ENCODE results near the gene SULT1C2. TPM values are rescaled to one million over a fixed set of nuclear protein-coding genes. Genes with fewer than 3 reads are reported as not detected.

The SULT1C2 gene
- total and polyA plus RNA-seq, 2 of the 4 experiments (the other 2 are of a cell fraction) = 0.09 TPM; not detected in 1

- no peak for DNase-seq
- WGBS, 2 experiments (ENCODE audit: extremely low coverage in 2 of 2, insufficient read length in 1 of 2) = 40% methylated on average over 1 of the region's 3 CpGs; no CpG with 5 or more reads in 1 of the 2 experiments
Observed at GRCh38 chr2:108330979-108331378, 42.3 kb downstream of the SULT1C2 start.

More at GRCh38 chr2:108330979-108331378, 42.3 kb downstream of the SULT1C2 start:
- Histone ChIP-seq H3K14ac (replicated peaks; ENCODE audit: low read depth, low read length) (no peak overlapping the region), H2AFZ (replicated peaks; ENCODE audit: low read length, poor library complexity) (peak overlapping the region; percentile 48), H2BK120ac (ENCODE audit: low read depth, low read length) (no peak overlapping the region), H4K20me1 (ENCODE audit: insufficient read depth, low read length) (no peaks in the 10 kb centered on the region), H3K4me2 (ENCODE audit: low read depth, low read length) (no peak overlapping the region), H3K27ac (ENCODE audit: insufficient read depth, low read length) (no peak overlapping the region), H3K36me3 (ENCODE audit: control insufficient read depth, insufficient read depth, low read length) (no peaks in the 10 kb centered on the region), H3K79me1 (ENCODE audit: low read depth in 1 of 2, low read length in 2 of 2) (no peaks in the 10 kb centered on the region), H3K56ac (ENCODE audit: extremely low read depth, insufficient read depth, low read length) (no peak overlapping the region), H3K4ac (ENCODE audit: low read depth, low read length) (no peak overlapping the region), H4K8ac (ENCODE audit: low read depth in 2 of 2, low read length in 2 of 2) (no peak overlapping the region), H3K18ac (ENCODE audit: low read depth, low read length) (no peak overlapping the region), H2BK5ac (ENCODE audit: low read depth, low read length, poor library complexity, severe bottlenecking) (no peak overlapping the region), H4K5ac (ENCODE audit: low read depth, low read length) (no peak overlapping the region), H3K4me1 (ENCODE audit: control insufficient read depth, insufficient read depth, low read length) (no peaks in the 10 kb centered on the region), H3K23ac (ENCODE audit: low read depth, low read length) (no peak overlapping the region), H3K9ac (ENCODE audit: low read depth, low read length) (no peak overlapping the region), H2AK9ac (replicated peaks; ENCODE audit: low read depth, low read length, poor library complexity) (no peak overlapping the region), H3K9me1 (ENCODE audit: insufficient read depth, low read length) (no peaks in the 10 kb centered on the region), H3K4me3 (ENCODE audit: insufficient read depth, low read depth, low read length) (no peak overlapping the region), H2BK20ac (ENCODE audit: low read depth, low read length) (no peak overlapping the region), H3K9me3 (ENCODE audit: control insufficient read depth, insufficient read depth, low read length) (no peaks in the 10 kb centered on the region), H3K27me3 (ENCODE audit: control insufficient read depth, insufficient read depth, low read length) (peaks cover 20% of the 10 kb centered on the region), H4K91ac (ENCODE audit: insufficient read depth, low read depth, low read length) (no peak overlapping the region), H2AK5ac (ENCODE audit: low read depth, low read length) (no peak overlapping the region), H2BK15ac (ENCODE audit: low read depth, low read length) (no peak overlapping the region)
- dilution Hi-C loops (cut with HindIII; ENCODE audit: low sequenced_read_pairs, unreplicated experiment) (no loop called here), in situ Hi-C loops (cut with MboI; ENCODE audit: low sequenced_read_pairs) (no loop called here), intact Hi-C loops (cut with micrococcal nuclease) (no loop called here)
- no peak for ATAC-seq (ENCODE audit: low read depth)
- ChIA-PET CTCF (no interaction called here), POLR2A (ENCODE audit: unreplicated experiment) (no interaction called here)
- TF ChIP-seq RFX5 (IDR thresholded peaks at IDR 0.05; ENCODE audit: low read depth, low read length) (no peak), MAFK (IDR thresholded peaks at IDR 0.05; ENCODE audit: low read depth, low read length) (no peak), MAZ (IDR thresholded peaks at IDR 0.05; ENCODE audit: borderline replicate concordance, low read depth, low read length) (no peak), FOS (IDR thresholded peaks at IDR 0.05; ENCODE audit: low read depth, low read length) (no peak), SMC3 (IDR thresholded peaks at IDR 0.05; ENCODE audit: low read depth, low read length) (no peak), ELK1 (IDR thresholded peaks at IDR 0.05; ENCODE audit: borderline replicate concordance, low read depth, low read length) (no peak), CHD1 (IDR thresholded peaks at IDR 0.05; ENCODE audit: low read depth, low read length) (no peak), RAD21 (IDR thresholded peaks at IDR 0.05; ENCODE audit: low read length) (no peak), RCOR1 (IDR thresholded peaks at IDR 0.05; ENCODE audit: insufficient replicate concordance, low read length) (no peak), NFE2L2 (IDR thresholded peaks at IDR 0.05; ENCODE audit: low read depth, low read length) (no peak), MXI1 (IDR thresholded peaks at IDR 0.05; ENCODE audit: borderline replicate concordance, low read depth, low read length) (no peak), CEBPB (IDR thresholded peaks at IDR 0.05; ENCODE audit: low read depth, low read length) (no peak), POLR2A (IDR thresholded peaks at IDR 0.05; ENCODE audit: low read depth, low read length) (no peak), BHLHE40 (IDR thresholded peaks at IDR 0.05; ENCODE audit: low read depth, low read length) (no peak)
- TF ChIP-seq, protein P1, sequence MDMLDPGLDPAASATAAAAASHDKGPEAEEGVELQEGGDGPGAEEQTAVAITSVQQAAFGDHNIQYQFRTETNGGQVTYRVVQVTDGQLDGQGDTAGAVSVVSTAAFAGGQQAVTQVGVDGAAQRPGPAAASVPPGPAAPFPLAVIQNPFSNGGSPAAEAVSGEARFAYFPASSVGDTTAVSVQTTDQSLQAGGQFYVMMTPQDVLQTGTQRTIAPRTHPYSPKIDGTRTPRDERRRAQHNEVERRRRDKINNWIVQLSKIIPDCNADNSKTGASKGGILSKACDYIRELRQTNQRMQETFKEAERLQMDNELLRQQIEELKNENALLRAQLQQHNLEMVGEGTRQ (IDR thresholded peaks at IDR 0.05; ENCODE audit: low read depth, low read length) = no peak
- TF ChIP-seq, protein P2, sequence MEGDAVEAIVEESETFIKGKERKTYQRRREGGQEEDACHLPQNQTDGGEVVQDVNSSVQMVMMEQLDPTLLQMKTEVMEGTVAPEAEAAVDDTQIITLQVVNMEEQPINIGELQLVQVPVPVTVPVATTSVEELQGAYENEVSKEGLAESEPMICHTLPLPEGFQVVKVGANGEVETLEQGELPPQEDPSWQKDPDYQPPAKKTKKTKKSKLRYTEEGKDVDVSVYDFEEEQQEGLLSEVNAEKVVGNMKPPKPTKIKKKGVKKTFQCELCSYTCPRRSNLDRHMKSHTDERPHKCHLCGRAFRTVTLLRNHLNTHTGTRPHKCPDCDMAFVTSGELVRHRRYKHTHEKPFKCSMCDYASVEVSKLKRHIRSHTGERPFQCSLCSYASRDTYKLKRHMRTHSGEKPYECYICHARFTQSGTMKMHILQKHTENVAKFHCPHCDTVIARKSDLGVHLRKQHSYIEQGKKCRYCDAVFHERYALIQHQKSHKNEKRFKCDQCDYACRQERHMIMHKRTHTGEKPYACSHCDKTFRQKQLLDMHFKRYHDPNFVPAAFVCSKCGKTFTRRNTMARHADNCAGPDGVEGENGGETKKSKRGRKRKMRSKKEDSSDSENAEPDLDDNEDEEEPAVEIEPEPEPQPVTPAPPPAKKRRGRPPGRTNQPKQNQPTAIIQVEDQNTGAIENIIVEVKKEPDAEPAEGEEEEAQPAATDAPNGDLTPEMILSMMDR (conservative IDR thresholded peaks at IDR 0.05; ENCODE audit: low read depth, low read length) = no peak
- BruUV-seq (replicated peaks) = no TSS peak
